Pulmonary artery endothelial cell (primary cell): ENCODE results near the gene KLHL29. TPM values are rescaled to one million over a fixed set of nuclear protein-coding genes. Genes with fewer than 3 reads are reported as not detected.

Source experiments
- DNase-seq: peaks from one replicate; pipeline ENCODE4 v3.0.0-alpha.2; 2011; ENCODE audit warnings: low read depth, low spot score
- total RNA-seq: library from RNA; depleted of rRNA; stranded (reverse); fragments of >200 nt; gene quantifications from 2 replicates; pipeline ENCODE4 v1.2.3, GENCODE V29; 2014

KLHL29 gene
- total RNA-seq, 1 donor from 2014 or later: 4.2 TPM

- DNase-seq: no peak
These were observed 63.9 kb downstream of the KLHL29 start for GRCh38 chr2:23448906-23449305.

GRCh38 chr2:23449413-23449812, 64.4 kb downstream of the KLHL29 start:
- no peak for DNase-seq

GRCh38 chr2:23449831-23450331, 64.9 kb downstream of the KLHL29 start:
- DNase-seq: no peak

GRCh38 chr2:23452372-23452771, 67.4 kb downstream of the KLHL29 start:
- DNase-seq: no peak

- DNase-seq: no peak
These were observed 68.0 kb downstream of the KLHL29 start for GRCh38 chr2:23452853-23453420.

GRCh38 chr2:23453432-23453831, 68.5 kb downstream of the KLHL29 start:
- no peak for DNase-seq

GRCh38 chr2:23453836-23454460, 69.0 kb downstream of the KLHL29 start:
- DNase-seq: no peak

GRCh38 chr2:23454501-23455120, 69.6 kb downstream of the KLHL29 start:
- no peak for DNase-seq

GRCh38 chr2:23456396-23456795, 71.4 kb downstream of the KLHL29 start:
- DNase-seq: no peak

- no peak for DNase-seq
These were observed 72.1 kb downstream of the KLHL29 start for GRCh38 chr2:23456881-23457760.

- no peak for DNase-seq
These were observed 73.2 kb downstream of the KLHL29 start for GRCh38 chr2:23457990-23458682.

- DNase-seq: no peak
These were observed 74.1 kb downstream of the KLHL29 start for GRCh38 chr2:23459032-23459431.

GRCh38 chr2:23460228-23460627, 75.2 kb downstream of the KLHL29 start:
- DNase-seq: no peak

GRCh38 chr2:23460993-23461392, 76.0 kb downstream of the KLHL29 start:
- no peak for DNase-seq

GRCh38 chr2:23464156-23464555, 79.2 kb downstream of the KLHL29 start:
- no peak for DNase-seq

GRCh38 chr2:23464905-23465537, 80.0 kb downstream of the KLHL29 start:
- DNase-seq: no peak

GRCh38 chr2:23465936-23466335, 81.0 kb downstream of the KLHL29 start:
- no peak for DNase-seq

GRCh38 chr2:23467618-23468017, 82.6 kb downstream of the KLHL29 start:
- no peak for DNase-seq

- DNase-seq: no peak
These were observed 83.6 kb downstream of the KLHL29 start for GRCh38 chr2:23468474-23469141.

GRCh38 chr2:23469142-23469540, 84.2 kb downstream of the KLHL29 start:
- no peak for DNase-seq
